HepG2 (cell line): ENCODE measurements around the gene MRPL37.

Experiments used
- CHD2 ChIP-seq: IDR thresholded peaks from 2 replicates; pipeline ENCODE4 v1.6.1; 2011; ENCODE audit warnings: low read depth, low read length, improper control_type of control experiment
- EP300 ChIP-seq, 3 experiments: sonication (generic) in 1 of 3; formaldehyde crosslinking in 1 of 3; IDR thresholded peaks; 2 replicates each; pipeline versions ENCODE4 v1.5.1 to v1.6.1; 2011 to 2020; ENCODE audit warnings: low read depth in 2 of 3, low read length in 2 of 3, borderline replicate concordance in 1 of 3, improper control_type of control experiment in 1 of 3, mild to moderate bottlenecking in 1 of 3, missing genetic modification reagents in 1 of 3, moderate library complexity in 1 of 3
- MYC ChIP-seq: sonication (generic); formaldehyde crosslinking; IDR thresholded peaks from 2 replicates; pipeline ENCODE4 v1.9.0; 2021; ENCODE audit warnings: missing genetic modification reagents, borderline replicate concordance
- NCOR1 ChIP-seq: fragments of 200-600 bp; sonication (generic); IDR thresholded peaks from 2 replicates; pipeline ENCODE4 v1.7.0; 2017; ENCODE audit warnings: antibody characterized with exemption, low read length, borderline replicate concordance
- NFE2 ChIP-seq: sonication (generic); formaldehyde crosslinking; IDR thresholded peaks from 2 replicates; pipeline ENCODE4 v1.4.0; 2020; ENCODE audit warnings: missing genetic modification reagents
- PHF8 ChIP-seq: sonication (generic); formaldehyde crosslinking; IDR thresholded peaks from 2 replicates; pipeline ENCODE4 v1.5.0; 2020; ENCODE audit warnings: missing genetic modification reagents
- ZNF790 ChIP-seq: sonication (generic); formaldehyde crosslinking; IDR thresholded peaks from 2 replicates; pipeline ENCODE4 v1.8.0; 2022; ENCODE audit warnings: missing genetic modification reagents, mild to moderate bottlenecking, borderline replicate concordance
- TF ChIP-seq, protein P1 (sequence below): sonication (generic); formaldehyde crosslinking; IDR thresholded peaks from 2 replicates; pipeline ENCODE4 v1.8.0; 2022; ENCODE audit warnings: missing genetic modification reagents, mild to moderate bottlenecking, moderate library complexity, borderline replicate concordance
- TF ChIP-seq, protein P2 (sequence below): sonication (generic); formaldehyde crosslinking; IDR thresholded peaks from 2 replicates; pipeline ENCODE4 v1.8.1; 2022; ENCODE audit warnings: mild to moderate bottlenecking, missing genetic modification reagents
- TF ChIP-seq, protein P3 (sequence below): sonication (generic); formaldehyde crosslinking; IDR thresholded peaks from 2 replicates; pipeline ENCODE4 v1.5.0; 2020; ENCODE audit warnings: mild to moderate bottlenecking, missing genetic modification reagents, moderate library complexity
- TF ChIP-seq, protein P4 (sequence below): IDR thresholded peaks from 2 replicates; pipeline ENCODE4 v1.6.1; 2012; ENCODE audit warnings: inconsistent platforms
- TF ChIP-seq, protein P5 (sequence below): IDR thresholded peaks from 2 replicates; pipeline ENCODE4 v1.6.1; 2012; ENCODE audit warnings: low read length, improper control_type of control experiment

DNA sequence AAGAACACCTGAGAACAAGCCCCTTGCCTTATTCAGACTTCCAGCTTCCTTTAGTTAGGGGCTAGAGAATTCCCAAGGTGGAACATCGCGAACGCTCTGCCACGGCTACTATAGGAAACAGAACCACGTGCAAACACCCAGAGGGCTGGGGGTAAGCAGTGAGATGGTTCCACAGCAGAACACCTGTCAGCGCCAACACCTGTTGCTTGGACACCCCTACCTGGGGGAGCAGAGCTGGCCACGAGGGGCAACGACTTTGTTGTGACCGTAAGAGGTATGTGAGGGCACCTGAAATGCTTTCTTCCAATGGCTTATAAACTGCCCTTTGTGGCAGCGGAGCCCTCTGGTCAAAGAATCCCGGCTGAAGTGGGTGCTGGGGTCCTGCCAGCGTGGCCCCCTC lies 50.7 kb downstream of the MRPL37 start:
- TF ChIP-seq PHF8 (no peak), MYC (CRISPR knock-in tag) (no peak), ZNF790 (CRISPR knock-in tag) (no peak), CHD2 (no peak), NFE2 (CRISPR knock-in tag) (no peak), NCOR1 (no peak), EP300 (IDR thresholded peaks at IDR 0.05; ENCODE audit: low read depth in 2 of 2, low read length in 2 of 2) (no peak), EP300 (CRISPR knock-in tag; IDR thresholded peaks at IDR 0.05; ENCODE audit: borderline replicate concordance) (no peak)
- TF ChIP-seq, protein P1, sequence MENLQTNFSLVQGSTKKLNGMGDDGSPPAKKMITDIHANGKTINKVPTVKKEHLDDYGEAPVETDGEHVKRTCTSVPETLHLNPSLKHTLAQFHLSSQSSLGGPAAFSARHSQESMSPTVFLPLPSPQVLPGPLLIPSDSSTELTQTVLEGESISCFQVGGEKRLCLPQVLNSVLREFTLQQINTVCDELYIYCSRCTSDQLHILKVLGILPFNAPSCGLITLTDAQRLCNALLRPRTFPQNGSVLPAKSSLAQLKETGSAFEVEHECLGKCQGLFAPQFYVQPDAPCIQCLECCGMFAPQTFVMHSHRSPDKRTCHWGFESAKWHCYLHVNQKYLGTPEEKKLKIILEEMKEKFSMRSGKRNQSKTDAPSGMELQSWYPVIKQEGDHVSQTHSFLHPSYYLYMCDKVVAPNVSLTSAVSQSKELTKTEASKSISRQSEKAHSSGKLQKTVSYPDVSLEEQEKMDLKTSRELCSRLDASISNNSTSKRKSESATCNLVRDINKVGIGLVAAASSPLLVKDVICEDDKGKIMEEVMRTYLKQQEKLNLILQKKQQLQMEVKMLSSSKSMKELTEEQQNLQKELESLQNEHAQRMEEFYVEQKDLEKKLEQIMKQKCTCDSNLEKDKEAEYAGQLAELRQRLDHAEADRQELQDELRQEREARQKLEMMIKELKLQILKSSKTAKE: no peak
- TF ChIP-seq, protein P2, sequence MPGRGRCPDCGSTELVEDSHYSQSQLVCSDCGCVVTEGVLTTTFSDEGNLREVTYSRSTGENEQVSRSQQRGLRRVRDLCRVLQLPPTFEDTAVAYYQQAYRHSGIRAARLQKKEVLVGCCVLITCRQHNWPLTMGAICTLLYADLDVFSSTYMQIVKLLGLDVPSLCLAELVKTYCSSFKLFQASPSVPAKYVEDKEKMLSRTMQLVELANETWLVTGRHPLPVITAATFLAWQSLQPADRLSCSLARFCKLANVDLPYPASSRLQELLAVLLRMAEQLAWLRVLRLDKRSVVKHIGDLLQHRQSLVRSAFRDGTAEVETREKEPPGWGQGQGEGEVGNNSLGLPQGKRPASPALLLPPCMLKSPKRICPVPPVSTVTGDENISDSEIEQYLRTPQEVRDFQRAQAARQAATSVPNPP: no peak
- TF ChIP-seq, protein P3, sequence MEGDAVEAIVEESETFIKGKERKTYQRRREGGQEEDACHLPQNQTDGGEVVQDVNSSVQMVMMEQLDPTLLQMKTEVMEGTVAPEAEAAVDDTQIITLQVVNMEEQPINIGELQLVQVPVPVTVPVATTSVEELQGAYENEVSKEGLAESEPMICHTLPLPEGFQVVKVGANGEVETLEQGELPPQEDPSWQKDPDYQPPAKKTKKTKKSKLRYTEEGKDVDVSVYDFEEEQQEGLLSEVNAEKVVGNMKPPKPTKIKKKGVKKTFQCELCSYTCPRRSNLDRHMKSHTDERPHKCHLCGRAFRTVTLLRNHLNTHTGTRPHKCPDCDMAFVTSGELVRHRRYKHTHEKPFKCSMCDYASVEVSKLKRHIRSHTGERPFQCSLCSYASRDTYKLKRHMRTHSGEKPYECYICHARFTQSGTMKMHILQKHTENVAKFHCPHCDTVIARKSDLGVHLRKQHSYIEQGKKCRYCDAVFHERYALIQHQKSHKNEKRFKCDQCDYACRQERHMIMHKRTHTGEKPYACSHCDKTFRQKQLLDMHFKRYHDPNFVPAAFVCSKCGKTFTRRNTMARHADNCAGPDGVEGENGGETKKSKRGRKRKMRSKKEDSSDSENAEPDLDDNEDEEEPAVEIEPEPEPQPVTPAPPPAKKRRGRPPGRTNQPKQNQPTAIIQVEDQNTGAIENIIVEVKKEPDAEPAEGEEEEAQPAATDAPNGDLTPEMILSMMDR: no peak
- TF ChIP-seq, protein P4, sequence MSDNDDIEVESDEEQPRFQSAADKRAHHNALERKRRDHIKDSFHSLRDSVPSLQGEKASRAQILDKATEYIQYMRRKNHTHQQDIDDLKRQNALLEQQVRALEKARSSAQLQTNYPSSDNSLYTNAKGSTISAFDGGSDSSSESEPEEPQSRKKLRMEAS: no peak
- TF ChIP-seq, protein P5, sequence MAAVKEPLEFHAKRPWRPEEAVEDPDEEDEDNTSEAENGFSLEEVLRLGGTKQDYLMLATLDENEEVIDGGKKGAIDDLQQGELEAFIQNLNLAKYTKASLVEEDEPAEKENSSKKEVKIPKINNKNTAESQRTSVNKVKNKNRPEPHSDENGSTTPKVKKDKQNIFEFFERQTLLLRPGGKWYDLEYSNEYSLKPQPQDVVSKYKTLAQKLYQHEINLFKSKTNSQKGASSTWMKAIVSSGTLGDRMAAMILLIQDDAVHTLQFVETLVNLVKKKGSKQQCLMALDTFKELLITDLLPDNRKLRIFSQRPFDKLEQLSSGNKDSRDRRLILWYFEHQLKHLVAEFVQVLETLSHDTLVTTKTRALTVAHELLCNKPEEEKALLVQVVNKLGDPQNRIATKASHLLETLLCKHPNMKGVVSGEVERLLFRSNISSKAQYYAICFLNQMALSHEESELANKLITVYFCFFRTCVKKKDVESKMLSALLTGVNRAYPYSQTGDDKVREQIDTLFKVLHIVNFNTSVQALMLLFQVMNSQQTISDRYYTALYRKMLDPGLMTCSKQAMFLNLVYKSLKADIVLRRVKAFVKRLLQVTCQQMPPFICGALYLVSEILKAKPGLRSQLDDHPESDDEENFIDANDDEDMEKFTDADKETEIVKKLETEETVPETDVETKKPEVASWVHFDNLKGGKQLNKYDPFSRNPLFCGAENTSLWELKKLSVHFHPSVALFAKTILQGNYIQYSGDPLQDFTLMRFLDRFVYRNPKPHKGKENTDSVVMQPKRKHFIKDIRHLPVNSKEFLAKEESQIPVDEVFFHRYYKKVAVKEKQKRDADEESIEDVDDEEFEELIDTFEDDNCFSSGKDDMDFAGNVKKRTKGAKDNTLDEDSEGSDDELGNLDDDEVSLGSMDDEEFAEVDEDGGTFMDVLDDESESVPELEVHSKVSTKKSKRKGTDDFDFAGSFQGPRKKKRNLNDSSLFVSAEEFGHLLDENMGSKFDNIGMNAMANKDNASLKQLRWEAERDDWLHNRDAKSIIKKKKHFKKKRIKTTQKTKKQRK: no peak
